Neural progenitor cell (in vitro differentiated cells): ENCODE data around the gene FAM3C. TPM values are rescaled to one million over a fixed set of nuclear protein-coding genes. Genes with fewer than 3 reads are reported as not detected.

ENCODE experiments used
- DNase-seq: peaks from one replicate; pipeline ENCODE4 v3.0.0-alpha.2; 2016; ENCODE audit warnings: low spot score
- H2AFZ ChIP-seq: fragments of 200-600 bp; sonication (generic); replicated peaks from 2 replicates; pipeline ENCODE4 v1.6.1; 2016; ENCODE audit warnings: antibody characterized with exemption
- H3F3A ChIP-seq: fragments of 200-600 bp; sonication (generic); 2 replicates; pipeline ENCODE4 v1.6.1; 2016; ENCODE audit warnings: antibody characterized with exemption, low read depth
- H3K27ac ChIP-seq: fragments of 200-600 bp; sonication (generic); 2 replicates; pipeline ENCODE4 v1.5.1; 2016; ENCODE audit warnings: mild to moderate bottlenecking
- H3K27me3 ChIP-seq: fragments of 200-600 bp; sonication (generic); 2 replicates; pipeline ENCODE4 v1.6.1; 2016; ENCODE audit warnings: mild to moderate bottlenecking, moderate library complexity
- H3K36me3 ChIP-seq: fragments of 200-600 bp; sonication (generic); 2 replicates; pipeline ENCODE4 v1.5.1; 2016
- H3K4me1 ChIP-seq: fragments of 200-600 bp; sonication (generic); 2 replicates; pipeline ENCODE4 v1.6.1; 2016; ENCODE audit warnings: mixed run types
- H3K4me2 ChIP-seq: fragments of 200-600 bp; sonication (generic); 2 replicates; pipeline ENCODE4 v1.6.1; 2016
- H3K4me3 ChIP-seq: fragments of 200-600 bp; sonication (generic); 2 replicates; pipeline ENCODE4 v1.5.1; 2016
- H3K79me2 ChIP-seq: fragments of 200-600 bp; sonication (generic); 2 replicates; pipeline ENCODE4 v1.6.1; 2016; ENCODE audit warnings: low read depth
- H3K9ac ChIP-seq: fragments of 200-600 bp; sonication (generic); 2 replicates; pipeline ENCODE4 v1.6.1; 2016
- H3K9me3 ChIP-seq: fragments of 200-600 bp; sonication (generic); 2 replicates; pipeline ENCODE4 v1.5.1; 2016; ENCODE audit warnings: low read depth
- H4K20me1 ChIP-seq: fragments of 200-600 bp; sonication (generic); 2 replicates; pipeline ENCODE4 v1.6.1; 2016; ENCODE audit warnings: low read depth
- H3K27ac Mint-ChIP-seq: 3 replicates; pipeline ENCODE4 v1.8.0; 2021; ENCODE audit warnings: mixed read lengths
- H3K27me3 Mint-ChIP-seq: 2 replicates; pipeline ENCODE4 v1.8.0; 2022; ENCODE audit warnings: low read depth, mild to moderate bottlenecking, inconsistent platforms, moderate library complexity, mixed read lengths; ENCODE audit not compliant: insufficient read depth
- H3K36me3 Mint-ChIP-seq: 3 replicates; pipeline ENCODE4 v1.8.0; 2021; ENCODE audit warnings: mixed read lengths
- H3K4me1 Mint-ChIP-seq: 3 replicates; pipeline ENCODE4 v1.8.0; 2021; ENCODE audit warnings: mixed read lengths
- H3K4me3 Mint-ChIP-seq: 3 replicates; pipeline ENCODE4 v1.8.0; 2021; ENCODE audit warnings: mild to moderate bottlenecking, moderate library complexity, mixed read lengths
- H3K9me3 Mint-ChIP-seq: 3 replicates; pipeline ENCODE4 v1.8.0; 2020; ENCODE audit warnings: mixed read lengths
- EZH2 ChIP-seq: fragments of 200-600 bp; sonication (generic); IDR thresholded peaks from 2 replicates; pipeline ENCODE4 v1.6.1; 2017; ENCODE audit warnings: antibody characterized with exemption, mild to moderate bottlenecking, moderate library complexity
- EZH2phosphoT487 ChIP-seq: fragments of 200-600 bp; sonication (generic); IDR thresholded peaks from 2 replicates; pipeline ENCODE4 v1.6.1; 2017; ENCODE audit warnings: antibody characterized with exemption
- total RNA-seq: library from RNA; depleted of rRNA; stranded (reverse); fragments of >200 nt; gene quantifications from 2 replicates; pipeline ENCODE4 v1.2.3, GENCODE V29; 2015; ENCODE audit warnings: low replicate concordance
- TF ChIP-seq, protein P1 (sequence below): fragments of 200-600 bp; sonication (generic); IDR thresholded peaks from 2 replicates; pipeline ENCODE4 v1.5.1; 2017; ENCODE audit warnings: antibody characterized with exemption, mild to moderate bottlenecking

FAM3C gene
- total RNA-seq, 1 donor from 2014 or later = 96.7 TPM

DNA sequence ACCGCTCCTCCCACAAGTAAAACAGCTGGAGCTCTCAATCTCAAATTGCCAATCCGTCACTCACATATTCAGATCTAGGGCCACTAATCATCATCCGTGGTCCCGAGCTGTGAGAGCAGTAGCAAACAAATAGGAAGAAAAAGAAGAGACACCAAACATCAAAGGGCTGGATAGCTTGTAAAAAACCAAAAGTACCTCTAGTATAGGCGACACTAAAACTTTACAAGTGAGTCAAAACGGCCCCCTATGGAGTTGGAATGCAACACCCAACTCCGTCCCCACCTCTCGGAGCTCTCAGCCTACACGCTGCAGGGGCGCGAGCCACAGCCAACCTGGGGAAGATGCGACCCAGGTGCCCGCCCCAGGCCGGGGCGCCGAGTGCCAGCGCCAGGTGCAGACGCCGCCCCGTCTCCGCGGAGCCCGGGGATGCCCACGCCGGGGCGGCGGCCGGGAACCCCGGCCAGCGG, 581 bp downstream of the FAM3C start:
- DNase-seq = peak; percentile 70
- peak overlapping the region; percentile 72 for H3K27ac Mint-ChIP-seq

DNA sequence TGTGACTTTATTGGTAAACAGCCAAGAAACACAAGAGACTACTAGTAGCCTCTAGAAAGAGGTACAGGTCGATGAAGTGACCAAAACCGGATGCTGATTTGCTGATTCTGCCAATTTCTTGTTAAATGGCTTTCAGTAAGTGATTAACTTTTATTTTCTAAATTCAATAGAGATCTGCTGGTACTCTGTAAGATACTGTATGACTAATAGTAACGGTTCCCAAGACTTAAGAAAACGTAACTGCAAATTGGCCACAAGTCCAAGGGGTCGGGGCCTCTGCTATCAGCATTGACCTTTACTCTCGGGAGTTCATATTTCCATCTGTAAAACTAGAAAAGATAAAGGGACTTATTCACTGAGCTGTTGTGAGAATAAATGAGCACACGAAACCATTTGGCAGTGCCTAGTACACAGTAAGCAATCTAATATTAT, 1.4 kb downstream of the FAM3C start:
- H3K79me2 ChIP-seq = peaks cover 62% of the 10 kb centered on the region
- H3K27ac Mint-ChIP-seq = no peak overlapping the region
- no peaks in the 10 kb centered on the region for H3K9me3 ChIP-seq
- peaks cover 7% of the 10 kb centered on the region for H3F3A ChIP-seq
- no peaks in the 10 kb centered on the region for H3K27me3 ChIP-seq
- H3K4me3 ChIP-seq = peak overlapping the region; percentile 94
- peak overlapping the region; percentile 69 for H3K4me3 Mint-ChIP-seq
- peak overlapping the region; percentile 94 for H3K4me2 ChIP-seq
- H3K4me1 ChIP-seq = peaks cover 11% of the 10 kb centered on the region
- no peak for DNase-seq
- H3K9me3 Mint-ChIP-seq = peaks cover 4% of the 10 kb centered on the region
- TF ChIP-seq, protein P1, sequence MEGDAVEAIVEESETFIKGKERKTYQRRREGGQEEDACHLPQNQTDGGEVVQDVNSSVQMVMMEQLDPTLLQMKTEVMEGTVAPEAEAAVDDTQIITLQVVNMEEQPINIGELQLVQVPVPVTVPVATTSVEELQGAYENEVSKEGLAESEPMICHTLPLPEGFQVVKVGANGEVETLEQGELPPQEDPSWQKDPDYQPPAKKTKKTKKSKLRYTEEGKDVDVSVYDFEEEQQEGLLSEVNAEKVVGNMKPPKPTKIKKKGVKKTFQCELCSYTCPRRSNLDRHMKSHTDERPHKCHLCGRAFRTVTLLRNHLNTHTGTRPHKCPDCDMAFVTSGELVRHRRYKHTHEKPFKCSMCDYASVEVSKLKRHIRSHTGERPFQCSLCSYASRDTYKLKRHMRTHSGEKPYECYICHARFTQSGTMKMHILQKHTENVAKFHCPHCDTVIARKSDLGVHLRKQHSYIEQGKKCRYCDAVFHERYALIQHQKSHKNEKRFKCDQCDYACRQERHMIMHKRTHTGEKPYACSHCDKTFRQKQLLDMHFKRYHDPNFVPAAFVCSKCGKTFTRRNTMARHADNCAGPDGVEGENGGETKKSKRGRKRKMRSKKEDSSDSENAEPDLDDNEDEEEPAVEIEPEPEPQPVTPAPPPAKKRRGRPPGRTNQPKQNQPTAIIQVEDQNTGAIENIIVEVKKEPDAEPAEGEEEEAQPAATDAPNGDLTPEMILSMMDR = no peak
- TF ChIP-seq EZH2phosphoT487 (no peak), EZH2 (no peak)
- H3K36me3 Mint-ChIP-seq = peaks cover 17% of the 10 kb centered on the region
- peaks cover 23% of the 10 kb centered on the region for H3K4me1 Mint-ChIP-seq
- no peaks in the 10 kb centered on the region for H3K36me3 ChIP-seq
- H3K27ac ChIP-seq = no peak overlapping the region
- H3K27me3 Mint-ChIP-seq = no peaks in the 10 kb centered on the region
- H4K20me1 ChIP-seq = peaks cover 25% of the 10 kb centered on the region
- no peak overlapping the region for H2AFZ ChIP-seq
- no peak overlapping the region for H3K9ac ChIP-seq

More for the DNA sequence above, 581 bp downstream of the FAM3C start:
- Histone ChIP-seq H3F3A (peaks cover 7% of the 10 kb centered on the region), H3K27ac (peak overlapping the region; percentile 77), H4K20me1 (peaks cover 19% of the 10 kb centered on the region), H3K9me3 (no peaks in the 10 kb centered on the region), H3K4me2 (peak overlapping the region; percentile 94), H3K36me3 (no peaks in the 10 kb centered on the region), H3K79me2 (peaks cover 54% of the 10 kb centered on the region), H2AFZ (no peak overlapping the region), H3K4me3 (peak overlapping the region; percentile 94), H3K4me1 (peaks cover 11% of the 10 kb centered on the region), H3K27me3 (no peaks in the 10 kb centered on the region), H3K9ac (peak overlapping the region; percentile 72)
- Mint-ChIP-seq H3K4me1 (peaks cover 17% of the 10 kb centered on the region), H3K27me3 (no peaks in the 10 kb centered on the region), H3K36me3 (peaks cover 17% of the 10 kb centered on the region), H3K4me3 (peak overlapping the region; percentile 94), H3K9me3 (peaks cover 4% of the 10 kb centered on the region)
- TF ChIP-seq, protein P1 = no peak
- TF ChIP-seq EZH2phosphoT487 (no peak), EZH2 (no peak)

DNA sequence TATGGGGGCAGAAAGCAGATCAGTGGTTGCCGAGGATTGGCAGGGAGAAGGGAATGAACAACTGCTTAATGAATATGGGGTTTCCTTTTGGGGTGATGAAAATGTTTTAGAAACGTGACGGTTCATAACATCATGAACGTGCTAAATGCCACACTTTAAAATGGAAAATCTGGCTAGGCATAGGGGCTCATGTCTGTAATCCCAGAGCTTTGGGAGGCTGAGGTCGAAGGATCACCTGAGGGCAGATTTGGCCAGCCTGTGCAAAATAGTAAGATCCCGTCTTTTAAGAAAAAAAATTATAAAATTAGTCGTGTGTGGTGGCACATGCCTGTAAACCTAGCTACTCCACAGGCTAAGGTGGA, 3.1 kb downstream of the FAM3C start:
- H3K9me3 ChIP-seq = no peaks in the 10 kb centered on the region
- peaks cover 11% of the 10 kb centered on the region for H3K4me1 ChIP-seq
- Mint-ChIP-seq H3K9me3 (peaks cover 4% of the 10 kb centered on the region), H3K27ac (no peak overlapping the region), H3K4me3 (no peak overlapping the region), H3K27me3 (no peaks in the 10 kb centered on the region), H3K4me1 (peaks cover 19% of the 10 kb centered on the region), H3K36me3 (peaks cover 17% of the 10 kb centered on the region)
- H3K9ac ChIP-seq = no peak overlapping the region
- TF ChIP-seq EZH2phosphoT487 = no peak
- TF ChIP-seq, protein P1 = no peak
- TF ChIP-seq EZH2 = no peak
- no peak overlapping the region for H3K4me2 ChIP-seq
- H3K79me2 ChIP-seq = peaks cover 80% of the 10 kb centered on the region
- H3K27me3 ChIP-seq = no peaks in the 10 kb centered on the region
- H2AFZ ChIP-seq = no peak overlapping the region
- H3K4me3 ChIP-seq = no peak overlapping the region
- H3F3A ChIP-seq = no peaks in the 10 kb centered on the region
- H3K27ac ChIP-seq = no peak overlapping the region
- no peaks in the 10 kb centered on the region for H3K36me3 ChIP-seq
- DNase-seq = no peak
- peaks cover 38% of the 10 kb centered on the region for H4K20me1 ChIP-seq
